WERI-Rb-1 (cell line): ENCODE data around the gene RASSF5.
A peak's percentile ranks its signal among the peaks of the same experiment; 100 is the strongest.

ENCODE experiments used
- DNase-seq: peaks from one replicate; pipeline ENCODE4 v3.0.0-alpha.2; 2020
- H3K27ac ChIP-seq: fragments of 250-450 bp; sonication (Bioruptor Pico); 2 replicates; pipeline ENCODE4 v1.5.1; 2020; ENCODE audit warnings: mild to moderate bottlenecking, moderate library complexity
- H3K27me3 ChIP-seq: fragments of 250-450 bp; sonication (Bioruptor Pico); 2 replicates; pipeline ENCODE4 v1.5.1; 2021; ENCODE audit warnings: mild to moderate bottlenecking, low read depth, moderate library complexity; ENCODE audit not compliant: insufficient read depth, severe bottlenecking
- H3K36me3 ChIP-seq: fragments of 250-450 bp; sonication (Bioruptor Pico); 2 replicates; pipeline ENCODE4 v1.5.1; 2020; ENCODE audit warnings: mild to moderate bottlenecking, moderate library complexity
- H3K4me3 ChIP-seq: 2 replicates; pipeline ENCODE4 v1.5.1; 2011; ENCODE audit warnings: low read depth, mild to moderate bottlenecking, control low read depth, low read length
- H3K9me3 ChIP-seq: fragments of 250-450 bp; sonication (Bioruptor Pico); 2 replicates; pipeline ENCODE4 v1.5.1; 2021; ENCODE audit warnings: mild to moderate bottlenecking, moderate library complexity; ENCODE audit not compliant: severe bottlenecking
- TF ChIP-seq, protein P1 (sequence below): IDR thresholded peaks from 2 replicates; pipeline ENCODE4 v1.5.1; 2011; ENCODE audit warnings: low read depth, mild to moderate bottlenecking, control low read depth, inconsistent platforms, low read length

The RASSF5 gene

DNA sequence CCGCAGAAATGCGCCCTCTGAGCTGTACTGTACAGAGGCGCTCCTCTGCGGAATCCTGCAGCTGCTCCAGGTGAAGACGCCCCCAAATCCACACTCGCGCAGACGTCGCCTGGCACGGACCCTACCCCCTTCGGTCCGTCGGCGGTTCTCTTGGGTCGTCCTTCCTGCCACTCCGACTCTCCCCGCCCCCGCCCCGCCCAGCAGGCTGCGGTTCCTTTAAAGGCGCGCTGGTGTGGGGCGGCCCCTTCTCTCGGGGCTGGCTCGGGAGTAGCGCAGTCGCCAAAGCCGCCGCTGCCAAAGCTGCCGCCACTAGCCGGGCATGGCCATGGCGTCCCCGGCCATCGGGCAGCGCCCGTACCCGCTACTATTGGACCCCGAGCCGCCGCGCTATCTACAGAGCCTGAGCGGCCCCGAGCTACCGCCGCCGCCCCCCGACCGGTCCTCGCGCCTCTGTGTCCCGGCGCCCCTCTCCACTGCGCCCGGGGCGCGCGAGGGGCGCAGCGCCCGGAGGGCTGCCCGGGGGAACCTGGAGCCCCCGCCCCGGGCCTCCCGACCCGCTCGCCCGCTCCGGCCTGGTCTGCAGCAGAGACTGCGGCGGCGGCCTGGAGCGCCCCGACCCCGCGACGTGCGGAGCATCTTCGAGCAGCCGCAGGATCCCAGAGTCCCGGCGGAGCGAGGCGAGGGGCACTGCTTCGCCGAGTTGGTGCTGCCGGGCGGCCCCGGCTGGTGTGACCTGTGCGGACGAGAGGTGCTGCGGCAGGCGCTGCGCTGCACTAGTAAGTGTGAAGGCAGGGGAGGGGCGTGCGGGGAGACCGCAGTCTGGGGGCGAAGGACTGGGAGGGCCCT lies at the start of gene RASSF5:
RASSF5 (plus strand) TSS at position 248 of the 846 bp plus-strand sequence; CDS start at position 320, 72 bp downstream.
- peaks cover 10% of the 10 kb centered on the region for H3K27me3 ChIP-seq
- no peaks in the 10 kb centered on the region for H3K36me3 ChIP-seq
- peak; percentile 90 for DNase-seq
- H3K27ac ChIP-seq: no peak within 1 kb of the TSS
- H3K4me3 ChIP-seq: peak within 1 kb of the TSS; percentile 40
- TF ChIP-seq, protein P1, sequence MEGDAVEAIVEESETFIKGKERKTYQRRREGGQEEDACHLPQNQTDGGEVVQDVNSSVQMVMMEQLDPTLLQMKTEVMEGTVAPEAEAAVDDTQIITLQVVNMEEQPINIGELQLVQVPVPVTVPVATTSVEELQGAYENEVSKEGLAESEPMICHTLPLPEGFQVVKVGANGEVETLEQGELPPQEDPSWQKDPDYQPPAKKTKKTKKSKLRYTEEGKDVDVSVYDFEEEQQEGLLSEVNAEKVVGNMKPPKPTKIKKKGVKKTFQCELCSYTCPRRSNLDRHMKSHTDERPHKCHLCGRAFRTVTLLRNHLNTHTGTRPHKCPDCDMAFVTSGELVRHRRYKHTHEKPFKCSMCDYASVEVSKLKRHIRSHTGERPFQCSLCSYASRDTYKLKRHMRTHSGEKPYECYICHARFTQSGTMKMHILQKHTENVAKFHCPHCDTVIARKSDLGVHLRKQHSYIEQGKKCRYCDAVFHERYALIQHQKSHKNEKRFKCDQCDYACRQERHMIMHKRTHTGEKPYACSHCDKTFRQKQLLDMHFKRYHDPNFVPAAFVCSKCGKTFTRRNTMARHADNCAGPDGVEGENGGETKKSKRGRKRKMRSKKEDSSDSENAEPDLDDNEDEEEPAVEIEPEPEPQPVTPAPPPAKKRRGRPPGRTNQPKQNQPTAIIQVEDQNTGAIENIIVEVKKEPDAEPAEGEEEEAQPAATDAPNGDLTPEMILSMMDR: no peak
- H3K9me3 ChIP-seq: no peaks in the 10 kb centered on the region

- no peak for DNase-seq
- peaks cover 32% of the 10 kb centered on the region for H3K36me3 ChIP-seq
- H3K9me3 ChIP-seq: no peaks in the 10 kb centered on the region
- H3K27me3 ChIP-seq: no peaks in the 10 kb centered on the region
- H3K27ac ChIP-seq: no peak overlapping the region
- no peak overlapping the region for H3K4me3 ChIP-seq
- TF ChIP-seq, protein P1: no peak
These were observed 47.6 kb upstream of the RASSF5 start for GRCh38 chr1:206459703-206460102.

GRCh38 chr1:206460836-206461426 lies 46.4 kb upstream of the RASSF5 start:
- DNase-seq: no peak
- H3K4me3 ChIP-seq: no peak overlapping the region
- H3K27ac ChIP-seq: no peak overlapping the region
- TF ChIP-seq, protein P1: no peak
- H3K36me3 ChIP-seq: peaks cover 26% of the 10 kb centered on the region
- H3K27me3 ChIP-seq: no peaks in the 10 kb centered on the region
- H3K9me3 ChIP-seq: no peaks in the 10 kb centered on the region

DNA sequence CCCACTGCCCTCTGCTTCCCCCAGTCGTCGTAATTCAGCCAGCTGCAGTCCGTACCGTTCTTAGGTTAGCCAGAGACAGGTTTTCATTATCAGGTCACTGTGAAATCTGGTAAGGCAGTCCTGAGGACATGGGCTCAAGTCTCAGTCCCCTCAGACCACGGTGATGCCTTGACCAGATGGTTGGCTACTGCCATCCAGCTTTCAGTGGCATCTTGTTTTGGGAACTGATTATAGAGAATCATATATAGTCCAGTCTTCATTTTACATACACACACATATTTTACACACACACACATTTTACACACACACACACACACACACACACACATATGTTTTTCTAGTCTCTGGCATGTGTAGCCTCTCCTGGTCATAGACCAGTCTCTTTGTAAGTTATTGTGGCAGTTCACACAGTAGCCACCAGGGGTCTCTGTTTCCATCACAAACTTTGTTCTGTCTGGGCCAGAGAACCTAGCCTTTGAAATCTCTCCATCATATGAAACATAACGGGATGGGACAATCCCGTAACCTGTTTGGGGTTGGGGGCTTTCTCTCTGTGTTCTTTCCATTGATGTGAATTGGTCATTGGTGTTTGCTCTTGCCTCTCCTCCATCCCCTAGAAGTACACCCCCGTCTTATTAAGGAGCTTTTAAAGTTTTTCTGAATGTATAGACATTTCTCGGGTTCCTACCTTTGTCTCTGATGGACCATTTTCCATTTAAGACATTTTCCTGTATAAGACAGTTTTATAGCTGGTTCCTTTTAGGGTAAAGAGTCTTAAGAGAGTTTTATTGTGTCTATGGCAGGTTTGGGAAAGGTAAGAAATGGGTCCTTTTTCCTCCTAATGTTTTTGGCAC lies 45.5 kb upstream of the RASSF5 start:
- TF ChIP-seq, protein P1: peak; percentile 85
- H3K27me3 ChIP-seq: no peaks in the 10 kb centered on the region
- peaks cover 24% of the 10 kb centered on the region for H3K36me3 ChIP-seq
- no peak overlapping the region for H3K27ac ChIP-seq
- H3K9me3 ChIP-seq: no peaks in the 10 kb centered on the region
- no peak overlapping the region for H3K4me3 ChIP-seq
- DNase-seq: peak; percentile 86

DNA sequence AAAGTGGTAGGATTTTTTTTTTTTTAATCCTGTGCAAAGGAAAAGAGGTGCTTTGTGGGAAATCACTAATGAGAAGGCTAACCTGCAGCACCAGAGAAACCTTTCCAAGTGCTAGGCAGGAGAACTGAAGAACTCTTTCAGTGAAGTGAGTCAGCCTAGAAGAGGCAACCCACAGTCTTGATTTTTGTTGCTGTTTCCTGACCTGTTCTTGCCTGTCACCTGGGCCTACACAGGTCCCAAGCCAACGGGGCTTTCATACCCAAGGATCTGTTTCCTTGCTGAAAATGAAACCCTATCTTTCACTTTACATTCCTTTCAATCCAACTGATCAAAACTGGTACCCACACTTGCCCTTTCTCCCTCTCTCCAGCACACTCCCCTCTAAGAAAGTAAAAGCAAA lies 44.2 kb upstream of the RASSF5 start:
- Histone ChIP-seq H3K4me3 (no peak overlapping the region), H3K9me3 (no peaks in the 10 kb centered on the region), H3K27me3 (no peaks in the 10 kb centered on the region), H3K36me3 (peaks cover 20% of the 10 kb centered on the region), H3K27ac (no peak overlapping the region)
- no peak for DNase-seq
- TF ChIP-seq, protein P1: no peak
